Neural crest cell (in vitro differentiated cells): ENCODE measurements around the gene SLC22A4. TPM values are rescaled to one million over a fixed set of nuclear protein-coding genes. Genes with fewer than 3 reads are reported as not detected.

ENCODE experiments used
- DNase-seq: peaks from one replicate; pipeline ENCODE4 v3.0.0; 2021; ENCODE audit warnings: low read depth, mixed read lengths, low spot score
- H3K27ac Mint-ChIP-seq: one replicate; pipeline ENCODE4 v1.8.0; 2021; ENCODE audit warnings: mild to moderate bottlenecking, mixed read lengths; ENCODE audit not compliant: unreplicated experiment
- H3K27me3 Mint-ChIP-seq: 2 replicates; pipeline ENCODE4 v1.8.0; 2021; ENCODE audit warnings: low read depth, mild to moderate bottlenecking, mixed read lengths
- H3K36me3 Mint-ChIP-seq: 2 replicates; pipeline ENCODE4 v1.8.0; 2021; ENCODE audit warnings: low read depth, mild to moderate bottlenecking, mixed read lengths
- H3K4me1 Mint-ChIP-seq: 2 replicates; pipeline ENCODE4 v1.8.0; 2021; ENCODE audit warnings: mixed read lengths
- H3K4me3 Mint-ChIP-seq: one replicate; pipeline ENCODE4 v1.8.0; 2021; ENCODE audit warnings: mild to moderate bottlenecking, mixed read lengths
- H3K9me3 Mint-ChIP-seq: 2 replicates; pipeline ENCODE4 v1.8.0; 2021; ENCODE audit warnings: mixed read lengths
- CTCF ChIP-seq: fragments of 200-600 bp; sonication (generic); conservative IDR thresholded peaks from 2 replicates; pipeline ENCODE4 v1.5.0; 2021; ENCODE audit warnings: antibody characterized with exemption, mild to moderate bottlenecking
- total RNA-seq: library from RNA; stranded (reverse); gene quantifications from 2 replicates; pipeline ENCODE4 v1.2.1, GENCODE V29; 2021

SLC22A4 gene
- total RNA-seq, 1 donor from 2014 or later, result 0.47 TPM

- no peak for DNase-seq
- Mint-ChIP-seq H3K36me3 (peaks cover 9% of the 10 kb centered on the region), H3K9me3 (no peaks in the 10 kb centered on the region), H3K27me3 (no peaks in the 10 kb centered on the region), H3K4me3 (no peak overlapping the region), H3K27ac (peak overlapping the region; percentile 57), H3K4me1 (peaks cover 50% of the 10 kb centered on the region)
- no peak for TF ChIP-seq CTCF
Observed at GRCh38 chr5:132271251-132272246, 22.6 kb upstream of the SLC22A4 start.

- Mint-ChIP-seq H3K27ac (peak overlapping the region; percentile 54), H3K4me1 (peaks cover 50% of the 10 kb centered on the region), H3K9me3 (no peaks in the 10 kb centered on the region), H3K27me3 (no peaks in the 10 kb centered on the region), H3K36me3 (peaks cover 5% of the 10 kb centered on the region), H3K4me3 (peak overlapping the region; percentile 29)
- DNase-seq, result peak; percentile 88
- TF ChIP-seq CTCF, result peak; percentile 84
Observed at GRCh38 chr5:132272311-132273210, 21.6 kb upstream of the SLC22A4 start.

- no peak overlapping the region for H3K27ac Mint-ChIP-seq
- no peak for DNase-seq
- H3K4me1 Mint-ChIP-seq, result peaks cover 47% of the 10 kb centered on the region
- TF ChIP-seq CTCF, result no peak
- H3K27me3 Mint-ChIP-seq, result no peaks in the 10 kb centered on the region
- no peak overlapping the region for H3K4me3 Mint-ChIP-seq
- peaks cover 3% of the 10 kb centered on the region for H3K36me3 Mint-ChIP-seq
- H3K9me3 Mint-ChIP-seq, result no peaks in the 10 kb centered on the region
Observed at GRCh38 chr5:132273631-132274030, 20.6 kb upstream of the SLC22A4 start.

- Mint-ChIP-seq H3K27me3 (no peaks in the 10 kb centered on the region), H3K9me3 (no peaks in the 10 kb centered on the region), H3K36me3 (peaks cover 3% of the 10 kb centered on the region), H3K27ac (peak overlapping the region; percentile 79), H3K4me3 (peak overlapping the region; percentile 36), H3K4me1 (peaks cover 47% of the 10 kb centered on the region)
- no peak for TF ChIP-seq CTCF
- DNase-seq, result no peak
Observed at GRCh38 chr5:132274050-132274792, 20.0 kb upstream of the SLC22A4 start.
